OCI-M1 (cell line): ENCODE results near the gene LDB2.
"Not testable (repeated sequence)": the region's sequence is repeated elsewhere in the genome, so short reads cannot be mapped to it uniquely, and the experiment has no call there.

Source experiments
- DNase-seq: peaks from one replicate; lab custom pipeline; 2025; lab: John Stamatoyannopoulos, UW

LDB2 gene

GRCh38 chr4:16897991-16898827 is at the start of gene LDB2:
Gene LDB2 (minus strand): TSS chr4:16898645.
- DNase-seq, result peak; percentile 50

DNA sequence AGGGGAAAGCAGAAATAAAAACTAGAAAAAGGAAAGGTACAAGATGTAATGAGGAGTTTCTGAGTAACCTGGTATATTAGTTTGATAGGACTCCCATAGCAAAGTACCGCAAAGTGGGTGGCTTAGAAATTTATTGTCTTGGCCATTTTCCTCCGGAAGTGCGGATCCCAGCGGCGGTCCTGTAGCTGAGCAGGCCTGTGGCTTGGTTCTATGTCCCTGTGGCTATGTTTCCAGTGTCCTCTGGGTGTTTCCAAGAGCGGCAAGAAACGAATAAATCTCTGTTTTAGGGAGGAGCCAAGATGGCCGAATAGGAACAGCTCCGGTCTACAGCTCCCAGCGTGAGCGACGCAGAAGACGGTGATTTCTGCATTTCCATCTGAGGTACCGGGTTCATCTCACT is 44.0 kb upstream of the LDB2 start:
- no peak for DNase-seq

DNA sequence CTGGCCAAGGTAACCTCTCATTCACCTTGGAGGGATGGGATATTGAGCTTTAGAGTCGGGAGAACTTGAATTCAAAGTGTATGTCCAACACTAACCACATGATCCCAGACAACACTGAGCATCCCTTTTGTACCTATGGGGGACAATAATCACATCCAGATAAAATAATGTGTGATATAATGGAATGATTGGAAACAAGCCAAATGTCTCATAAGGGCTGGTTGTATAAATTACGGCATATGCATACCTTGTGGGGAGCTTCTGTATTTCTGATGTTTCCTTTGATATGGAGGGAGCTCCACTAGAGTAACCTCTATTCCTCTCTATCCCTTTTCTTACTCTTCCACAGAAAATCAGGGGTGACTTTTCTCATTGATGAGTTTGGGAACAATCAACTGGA is 40.7 kb upstream of the LDB2 start:
- DNase-seq, result no peak

GRCh38 chr4:16938512-16939040 is 40.1 kb upstream of the LDB2 start:
- DNase-seq, result no peak

DNA sequence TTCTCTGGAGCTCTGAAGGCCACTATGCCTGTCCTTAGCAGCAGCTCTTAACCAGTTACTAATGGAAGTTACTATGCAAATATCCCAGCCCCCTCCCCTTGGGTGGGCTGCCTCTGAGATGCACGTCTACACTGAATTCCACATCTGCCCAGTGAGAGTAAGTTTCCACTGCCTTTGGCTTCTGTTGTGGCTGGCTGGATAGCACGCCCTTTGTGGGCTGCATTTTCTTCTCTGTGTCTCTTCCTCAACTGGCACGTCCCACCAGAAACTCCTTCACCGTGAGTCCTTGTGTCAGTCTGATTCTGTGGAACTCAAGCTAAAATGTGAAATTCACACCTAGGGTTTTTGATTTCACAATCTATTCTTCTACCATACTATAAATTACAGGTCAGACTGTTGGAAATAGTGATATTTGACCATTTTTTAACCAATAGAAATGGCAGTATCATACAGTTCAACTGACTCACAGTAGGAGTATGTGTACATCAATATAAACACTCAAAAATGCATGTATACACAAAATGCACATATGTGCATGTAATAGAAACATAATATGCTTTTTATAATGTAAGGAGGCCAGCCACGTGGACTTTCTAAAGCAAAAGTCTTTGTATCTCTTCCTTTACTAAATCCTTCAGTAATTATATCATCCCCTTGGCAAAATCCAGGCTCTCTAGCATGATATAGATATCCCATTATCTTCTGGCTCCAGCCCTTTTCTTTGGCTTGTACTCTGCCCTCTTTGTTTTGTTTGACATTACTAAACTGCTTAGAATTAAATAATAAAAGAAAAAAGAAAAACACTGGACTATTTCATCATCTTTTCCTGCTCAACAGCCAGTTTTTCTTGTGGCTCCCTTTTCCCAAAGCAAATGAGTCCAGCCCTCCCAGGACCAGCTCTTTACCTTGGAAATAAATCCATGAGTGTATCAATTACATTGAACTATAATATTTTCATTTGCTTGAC is 33.2 kb upstream of the LDB2 start:
- DNase-seq, result no peak

GRCh38 chr4:16926214-16926613 is 27.8 kb upstream of the LDB2 start:
- DNase-seq, result no peak

- not testable (repeated sequence) for DNase-seq
Measured at GRCh38 chr4:16918716-16919115, 20.3 kb upstream of the LDB2 start.

DNA sequence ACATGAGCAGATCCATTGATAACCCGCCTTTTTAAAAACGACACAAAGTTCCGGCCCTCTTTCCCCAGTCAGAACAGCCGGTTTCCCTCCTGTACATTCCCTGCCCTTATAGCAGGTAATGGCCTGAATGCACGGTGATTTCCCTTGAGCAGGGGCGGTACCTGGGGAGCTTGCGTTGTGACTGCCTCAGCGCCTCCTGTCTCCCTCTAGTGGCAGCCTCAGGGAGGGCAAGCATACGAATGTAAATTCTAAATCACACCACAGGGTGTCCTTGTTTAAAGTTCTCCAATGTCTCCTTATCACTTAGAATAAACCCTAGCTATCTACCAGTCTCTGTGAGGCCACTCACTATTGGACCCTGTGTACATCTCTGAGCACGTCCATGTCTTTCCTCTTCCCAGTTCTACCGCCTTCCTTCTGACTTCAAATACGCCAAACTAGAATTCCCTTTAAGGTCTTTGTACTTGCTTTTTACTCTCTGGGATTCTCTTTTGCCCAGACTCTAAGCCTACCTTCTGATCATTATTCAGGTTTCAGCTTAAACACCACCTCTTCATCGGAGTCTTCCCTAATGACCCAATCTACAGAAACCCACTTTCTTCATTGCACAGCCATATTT is 18.4 kb upstream of the LDB2 start:
- DNase-seq, result peak; percentile 88

DNA sequence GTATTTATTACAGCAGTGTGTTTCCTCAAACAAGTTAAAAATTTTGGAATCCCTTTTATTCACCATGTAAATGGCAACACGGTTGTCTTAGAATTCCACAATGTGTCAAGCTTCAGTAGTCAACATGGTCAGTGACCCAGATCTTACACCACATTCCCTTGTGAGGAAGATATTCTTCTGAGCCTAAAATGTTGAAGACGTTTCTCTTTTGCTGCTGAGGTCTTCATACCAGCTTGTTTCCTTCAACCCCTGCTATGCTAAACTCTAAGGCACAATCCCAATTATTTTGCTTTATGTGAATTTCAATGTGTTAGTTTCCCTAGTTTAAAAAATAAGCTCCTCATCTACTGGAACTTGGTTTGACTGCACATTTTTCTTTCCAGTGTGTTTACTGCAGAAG is 17.6 kb upstream of the LDB2 start:
- DNase-seq, result no peak

- DNase-seq, result peak; percentile 31
Measured at GRCh38 chr4:16914208-16914607, 15.8 kb upstream of the LDB2 start.

- no peak for DNase-seq
Measured at GRCh38 chr4:16912896-16913295, 14.5 kb upstream of the LDB2 start.

DNA sequence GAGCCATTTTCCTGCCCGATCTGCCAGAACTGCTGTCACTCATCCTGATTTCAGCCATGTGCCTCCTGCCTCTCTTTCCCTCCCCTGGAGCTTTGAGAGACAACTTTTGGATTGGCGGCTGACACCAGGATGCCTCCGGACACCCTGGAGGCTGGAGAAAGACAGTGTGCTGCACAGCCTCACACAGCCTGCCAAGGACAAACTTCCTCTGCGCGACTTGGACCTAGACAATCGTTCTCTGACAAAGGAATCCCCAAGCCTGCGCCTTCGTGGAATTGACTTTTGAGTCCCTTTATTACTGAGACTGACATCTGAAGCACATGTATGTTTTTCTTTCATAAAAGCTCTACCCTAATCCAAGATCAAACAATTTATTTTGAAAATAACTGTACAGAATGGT is 10.8 kb upstream of the LDB2 start:
- no peak for DNase-seq

- DNase-seq, result no peak
Measured at GRCh38 chr4:16908377-16909021, 10.1 kb upstream of the LDB2 start.

DNA sequence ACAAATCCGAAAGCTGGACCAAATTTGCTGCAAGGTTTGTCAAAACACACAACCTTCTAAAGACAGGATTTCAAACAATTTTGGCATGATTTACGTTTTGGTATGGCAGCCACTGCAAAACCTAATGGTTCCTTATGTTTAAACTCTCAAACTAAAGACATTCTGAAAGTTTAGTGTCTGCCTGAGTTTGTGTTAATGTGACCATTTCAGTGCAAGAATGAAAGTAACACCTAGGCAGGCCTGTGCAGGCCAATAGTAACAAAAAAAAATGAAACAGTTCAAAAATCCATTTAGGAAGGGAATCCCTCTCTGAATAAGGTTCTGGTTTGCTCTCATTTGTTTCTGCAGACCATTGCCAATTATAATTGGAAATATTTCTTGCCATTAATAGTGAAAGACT is 1.9 kb upstream of the LDB2 start:
- DNase-seq, result no peak

DNA sequence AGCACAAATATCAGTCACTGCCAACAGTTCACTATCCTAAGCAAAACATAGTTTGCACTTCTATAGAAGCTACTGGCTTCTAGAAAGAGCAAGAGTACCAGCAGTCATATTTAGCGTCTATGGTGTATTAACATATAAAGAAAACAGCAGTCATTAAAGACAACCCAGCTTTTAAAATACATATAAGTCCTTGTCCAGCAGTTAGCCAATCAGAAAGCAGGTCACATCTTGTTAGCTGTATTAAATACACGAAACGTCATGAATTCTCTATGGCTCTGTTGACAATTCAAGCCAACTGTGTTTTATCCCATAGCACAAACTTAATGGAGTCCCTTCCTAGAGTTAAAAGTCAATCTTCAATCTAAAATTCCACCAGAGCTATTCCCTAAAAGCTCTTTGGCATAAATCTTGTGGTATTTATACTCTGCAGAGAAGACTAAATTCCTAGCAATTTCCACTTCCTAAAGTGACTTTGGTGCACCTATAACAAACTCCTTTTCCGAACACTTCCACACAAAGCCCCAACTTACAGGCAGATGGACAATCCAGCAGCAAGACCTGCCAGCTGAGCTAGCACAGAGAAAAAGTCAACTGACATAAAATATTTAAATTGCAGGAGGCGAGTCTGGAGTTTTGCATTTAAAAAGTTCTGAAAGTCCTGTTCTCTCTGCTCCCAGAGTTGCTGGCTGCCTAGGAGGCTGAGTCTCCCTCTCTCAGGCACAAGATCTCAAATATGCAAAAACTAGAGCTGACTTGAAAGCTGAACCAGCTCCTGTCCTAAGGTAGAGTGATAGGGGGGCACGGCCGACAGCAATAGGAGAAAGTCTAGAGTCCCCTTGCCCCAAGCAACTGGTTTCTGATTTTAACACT is 1.3 kb downstream of the LDB2 start:
- peak; percentile 43 for DNase-seq

- DNase-seq, result peak; percentile 42
Measured at GRCh38 chr4:16894406-16894805, 4.0 kb downstream of the LDB2 start.

- DNase-seq, result peak; percentile 74
Measured at GRCh38 chr4:16893141-16893651, 5.2 kb downstream of the LDB2 start.

- peak; percentile 35 for DNase-seq
Measured at GRCh38 chr4:16890651-16891050, 7.8 kb downstream of the LDB2 start.

GRCh38 chr4:16889945-16890344 is 8.5 kb downstream of the LDB2 start:
- DNase-seq, result no peak

DNA sequence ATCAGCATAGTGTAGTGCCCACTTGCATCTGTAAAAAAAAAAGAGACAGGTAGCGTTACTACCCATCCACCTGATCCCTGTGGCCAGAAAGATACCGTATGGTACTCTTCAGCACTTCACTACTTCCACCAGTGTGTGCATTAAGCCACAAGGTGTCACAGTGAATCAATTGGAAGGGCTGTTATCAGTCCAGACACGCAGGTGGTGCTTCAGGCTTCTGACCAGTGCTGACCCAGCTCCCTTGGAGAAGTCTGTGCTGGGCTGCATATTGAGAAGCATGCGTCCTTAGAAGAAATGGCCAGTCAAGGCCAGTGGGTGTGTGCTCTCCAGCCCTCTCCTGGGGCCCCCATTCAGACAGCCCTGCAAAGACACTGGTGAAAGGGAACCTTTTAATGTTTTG is 10.6 kb downstream of the LDB2 start:
- no peak for DNase-seq
